SU-DHL-6 (cell line): ENCODE data around the gene MAPKAPK3.

ENCODE experiments used
- H2AFZ ChIP-seq: fragments of 200-600 bp; sonication (generic); 2 replicates; pipeline ENCODE4 v1.6.1; 2014; ENCODE audit warnings: low read depth, mild to moderate bottlenecking, moderate library complexity, mixed read lengths, antibody characterized with exemption, low read length; ENCODE audit not compliant: severe bottlenecking
- H3F3A ChIP-seq: fragments of 200-600 bp; shearing (Covaris generic); 2 replicates; pipeline ENCODE4 v1.6.0; 2016; ENCODE audit warnings: antibody characterized with exemption, mild to moderate bottlenecking; ENCODE audit not compliant: insufficient read depth
- H3K27ac ChIP-seq: fragments of 200-600 bp; sonication (generic); 2 replicates; pipeline ENCODE4 v1.5.1; 2016; ENCODE audit warnings: low read depth, mild to moderate bottlenecking, low read length, moderate library complexity, mixed read lengths
- H3K27me3 ChIP-seq: fragments of 200-600 bp; sonication (generic), shearing (Covaris generic); 2 replicates; pipeline ENCODE4 v1.6.0; 2014; ENCODE audit warnings: mild to moderate bottlenecking, low read length
- H3K36me3 ChIP-seq: fragments of 200-600 bp; sonication (generic); 2 replicates; pipeline ENCODE4 v1.6.1; 2014; ENCODE audit warnings: mild to moderate bottlenecking, low read length, mixed read lengths
- H3K4me2 ChIP-seq: fragments of 300-600, 200-600 bp; shearing (Covaris generic), sonication (generic); 2 replicates; pipeline ENCODE4 v1.6.0; 2014; ENCODE audit warnings: low read length, low read depth, mild to moderate bottlenecking; ENCODE audit not compliant: poor library complexity, severe bottlenecking
- H3K4me3 ChIP-seq: fragments of 200-600 bp; sonication (generic); 2 replicates; pipeline ENCODE4 v1.5.1; 2014; ENCODE audit warnings: antibody characterized with exemption, low read length, mild to moderate bottlenecking, mixed read lengths; ENCODE audit not compliant: insufficient read depth, poor library complexity, severe bottlenecking
- H3K79me2 ChIP-seq: fragments of 200-600 bp; sonication (generic); 2 replicates; pipeline ENCODE4 v1.6.1; 2014; ENCODE audit warnings: mild to moderate bottlenecking, low read length, moderate library complexity; ENCODE audit not compliant: insufficient read depth
- H3K9ac ChIP-seq: fragments of 200-600 bp; sonication (generic); 2 replicates; pipeline ENCODE4 v1.7.0; 2014; ENCODE audit warnings: mild to moderate bottlenecking, low read length
- H3K9me2 ChIP-seq: fragments of 200-600 bp; sonication (generic); replicated peaks from 2 replicates; pipeline ENCODE4 v1.6.1; 2014; ENCODE audit warnings: low read length; ENCODE audit not compliant: insufficient read depth
- H3K9me3 ChIP-seq: fragments of 200-600 bp; sonication (generic); 2 replicates; pipeline ENCODE4 v1.6.1; 2014; ENCODE audit warnings: low read length, mixed read lengths; ENCODE audit not compliant: insufficient read depth
- H4K20me1 ChIP-seq: fragments of 200-600 bp; sonication (generic); 2 replicates; pipeline ENCODE4 v1.6.1; 2014; ENCODE audit warnings: low read depth, mild to moderate bottlenecking, antibody characterized with exemption, low read length, moderate library complexity, mixed read lengths
- EZH2phosphoT487 ChIP-seq: fragments of 200-600 bp; sonication (generic), shearing (Covaris generic); conservative IDR thresholded peaks from 2 replicates; pipeline ENCODE4 v1.6.1; 2018; ENCODE audit warnings: mild to moderate bottlenecking, antibody characterized with exemption, low read length, moderate library complexity, mixed read lengths
- TF ChIP-seq, protein P1 (sequence below): fragments of 200-600 bp; sonication (generic); IDR thresholded peaks from one replicate; pipeline ENCODE4 v1.5.1; 2017; ENCODE audit warnings: antibody characterized with exemption, mild to moderate bottlenecking, low read length, moderate library complexity; ENCODE audit not compliant: insufficient read depth, poor library complexity, severe bottlenecking

Gene MAPKAPK3

DNA sequence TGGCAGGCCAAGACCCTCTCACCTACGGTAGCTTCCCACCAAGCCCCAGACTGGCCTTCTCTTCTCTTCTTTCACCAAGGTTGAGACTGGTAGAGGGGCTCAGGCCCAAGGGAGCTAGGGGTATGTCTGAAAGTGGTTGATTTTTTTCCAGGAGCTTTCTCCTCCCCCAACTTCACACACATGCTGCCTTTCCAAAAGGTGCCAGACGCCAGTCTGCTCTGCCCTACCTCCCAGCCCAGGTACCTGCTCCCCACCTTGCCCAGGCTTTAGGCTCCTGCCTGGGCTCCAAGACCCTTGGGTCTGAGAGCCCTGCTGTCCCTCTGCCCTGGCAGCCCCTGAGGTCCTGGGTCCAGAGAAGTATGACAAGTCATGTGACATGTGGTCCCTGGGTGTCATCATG lies 28.4 kb downstream of the MAPKAPK3 start:
- H3K27ac ChIP-seq, result no peak overlapping the region
- H4K20me1 ChIP-seq, result no peaks in the 10 kb centered on the region
- no peak overlapping the region for H3K4me3 ChIP-seq
- no peaks in the 10 kb centered on the region for H3K36me3 ChIP-seq
- no peaks in the 10 kb centered on the region for H3F3A ChIP-seq
- no peaks in the 10 kb centered on the region for H3K79me2 ChIP-seq
- H3K27me3 ChIP-seq, result no peaks in the 10 kb centered on the region
- no peak overlapping the region for H3K9ac ChIP-seq
- H2AFZ ChIP-seq, result no peak overlapping the region
- H3K9me2 ChIP-seq, result no peaks in the 10 kb centered on the region
- H3K4me2 ChIP-seq, result no peak overlapping the region
- H3K9me3 ChIP-seq, result no peaks in the 10 kb centered on the region
- TF ChIP-seq, protein P1, sequence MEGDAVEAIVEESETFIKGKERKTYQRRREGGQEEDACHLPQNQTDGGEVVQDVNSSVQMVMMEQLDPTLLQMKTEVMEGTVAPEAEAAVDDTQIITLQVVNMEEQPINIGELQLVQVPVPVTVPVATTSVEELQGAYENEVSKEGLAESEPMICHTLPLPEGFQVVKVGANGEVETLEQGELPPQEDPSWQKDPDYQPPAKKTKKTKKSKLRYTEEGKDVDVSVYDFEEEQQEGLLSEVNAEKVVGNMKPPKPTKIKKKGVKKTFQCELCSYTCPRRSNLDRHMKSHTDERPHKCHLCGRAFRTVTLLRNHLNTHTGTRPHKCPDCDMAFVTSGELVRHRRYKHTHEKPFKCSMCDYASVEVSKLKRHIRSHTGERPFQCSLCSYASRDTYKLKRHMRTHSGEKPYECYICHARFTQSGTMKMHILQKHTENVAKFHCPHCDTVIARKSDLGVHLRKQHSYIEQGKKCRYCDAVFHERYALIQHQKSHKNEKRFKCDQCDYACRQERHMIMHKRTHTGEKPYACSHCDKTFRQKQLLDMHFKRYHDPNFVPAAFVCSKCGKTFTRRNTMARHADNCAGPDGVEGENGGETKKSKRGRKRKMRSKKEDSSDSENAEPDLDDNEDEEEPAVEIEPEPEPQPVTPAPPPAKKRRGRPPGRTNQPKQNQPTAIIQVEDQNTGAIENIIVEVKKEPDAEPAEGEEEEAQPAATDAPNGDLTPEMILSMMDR, result no peak

DNA sequence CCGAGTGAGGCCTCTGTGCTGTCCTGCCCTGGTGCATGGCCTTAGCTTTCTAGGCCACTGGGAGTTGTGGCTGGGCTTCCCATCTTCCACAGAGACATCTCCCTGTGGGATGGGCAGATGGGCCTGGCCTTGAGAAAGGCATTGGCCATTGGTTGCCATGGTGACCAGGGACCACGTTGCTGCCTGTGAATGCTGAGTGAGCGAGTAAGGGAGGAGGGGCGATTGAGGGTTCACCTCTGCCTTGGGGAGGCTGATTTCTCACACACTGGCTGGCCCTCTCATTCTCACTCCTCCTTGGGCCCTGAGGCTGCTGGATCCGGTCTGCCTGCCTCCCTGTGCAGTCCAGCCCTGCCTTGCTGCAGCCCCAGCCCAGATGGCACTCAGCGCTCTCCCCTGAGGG lies 31.4 kb downstream of the MAPKAPK3 start:
- H4K20me1 ChIP-seq, result no peaks in the 10 kb centered on the region

DNA sequence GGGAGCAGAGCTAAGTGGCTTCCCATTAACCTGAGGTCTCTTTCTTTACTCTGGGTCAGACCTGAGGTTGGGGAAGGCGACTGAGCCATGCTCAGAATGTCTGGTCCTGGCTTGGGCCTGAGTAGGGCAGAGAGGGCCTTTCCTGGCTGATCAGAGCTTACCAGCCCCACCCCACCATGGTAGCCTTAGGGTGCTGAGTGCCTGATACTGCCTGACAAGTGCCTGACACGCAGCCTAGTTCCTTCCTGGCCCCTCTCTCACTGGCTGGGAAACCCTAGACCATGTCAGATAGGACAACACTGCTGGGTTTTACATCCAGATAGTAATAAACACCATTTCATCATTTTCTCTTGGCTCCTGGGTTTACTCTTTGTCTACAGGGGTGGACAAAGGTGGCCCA lies 32.0 kb downstream of the MAPKAPK3 start:
- H4K20me1 ChIP-seq, result no peaks in the 10 kb centered on the region
- no peak overlapping the region for H3K4me3 ChIP-seq
- no peaks in the 10 kb centered on the region for H3F3A ChIP-seq
- no peak overlapping the region for H3K4me2 ChIP-seq
- H3K9me3 ChIP-seq, result no peaks in the 10 kb centered on the region
- no peaks in the 10 kb centered on the region for H3K79me2 ChIP-seq
- H3K27me3 ChIP-seq, result no peaks in the 10 kb centered on the region
- no peaks in the 10 kb centered on the region for H3K36me3 ChIP-seq
- TF ChIP-seq, protein P1, result no peak
- no peak for TF ChIP-seq EZH2phosphoT487
- no peak overlapping the region for H2AFZ ChIP-seq
- H3K27ac ChIP-seq, result no peak overlapping the region
- H3K9me2 ChIP-seq, result no peaks in the 10 kb centered on the region
- no peak overlapping the region for H3K9ac ChIP-seq

More for the DNA sequence above, 31.4 kb downstream of the MAPKAPK3 start:
- TF ChIP-seq, protein P1, result no peak
- no peak for TF ChIP-seq EZH2phosphoT487
- H3K36me3 ChIP-seq, result no peaks in the 10 kb centered on the region
- H3K4me2 ChIP-seq, result no peak overlapping the region
- H3K4me3 ChIP-seq, result no peak overlapping the region
- H3K27ac ChIP-seq, result no peak overlapping the region
- H3K9ac ChIP-seq, result no peak overlapping the region
- no peaks in the 10 kb centered on the region for H3F3A ChIP-seq
- H3K9me3 ChIP-seq, result no peaks in the 10 kb centered on the region
- H3K27me3 ChIP-seq, result no peaks in the 10 kb centered on the region
- no peaks in the 10 kb centered on the region for H3K79me2 ChIP-seq
- no peak overlapping the region for H2AFZ ChIP-seq
- H3K9me2 ChIP-seq, result no peaks in the 10 kb centered on the region
